GM12864 (cell line): ENCODE data around the gene FEV.

ENCODE experiments used
- DNase-seq: peaks from one replicate; pipeline ENCODE4 v3.0.0-alpha.2; 2011; ENCODE audit warnings: low read depth
- H3K4me3 ChIP-seq: 2 replicates; pipeline ENCODE4 v1.5.1; 2011; ENCODE audit warnings: mild to moderate bottlenecking, low read depth, low read length, control low read depth
- CTCF ChIP-seq: IDR thresholded peaks from 2 replicates; pipeline ENCODE4 v1.5.1; 2011; ENCODE audit warnings: low read depth, mild to moderate bottlenecking, moderate library complexity, low read length, control low read depth, inconsistent platforms; ENCODE audit errors: missing control alignments

FEV gene

GRCh38 chr2:218992703-218993344, 7.8 kb upstream of the FEV start:
- H3K4me3 ChIP-seq: no peak overlapping the region
- no peak for TF ChIP-seq CTCF
- DNase-seq: no peak

- no peak for DNase-seq
- no peak for TF ChIP-seq CTCF
- H3K4me3 ChIP-seq: no peak overlapping the region
Observed at GRCh38 chr2:218992196-218992595, 7.2 kb upstream of the FEV start.

GRCh38 chr2:218991674-218992168, 6.7 kb upstream of the FEV start:
- TF ChIP-seq CTCF: no peak
- H3K4me3 ChIP-seq: no peak overlapping the region

GRCh38 chr2:218990612-218991011, 5.6 kb upstream of the FEV start:
- TF ChIP-seq CTCF: no peak
- no peak overlapping the region for H3K4me3 ChIP-seq
- no peak for DNase-seq

More at GRCh38 chr2:218991674-218992168, 6.7 kb upstream of the FEV start:
- DNase-seq: no peak

- no peak for TF ChIP-seq CTCF
- DNase-seq: no peak
- no peak overlapping the region for H3K4me3 ChIP-seq
Observed at GRCh38 chr2:218990052-218990451, 5.1 kb upstream of the FEV start.

GRCh38 chr2:218988650-218989049, 3.7 kb upstream of the FEV start:
- no peak for DNase-seq
- H3K4me3 ChIP-seq: no peak overlapping the region
- no peak for TF ChIP-seq CTCF

- TF ChIP-seq CTCF: no peak
- DNase-seq: no peak
- no peak overlapping the region for H3K4me3 ChIP-seq
Observed at GRCh38 chr2:218988164-218988563, 3.2 kb upstream of the FEV start.
